ENCODE results near the gene NRAS.

DNA sequence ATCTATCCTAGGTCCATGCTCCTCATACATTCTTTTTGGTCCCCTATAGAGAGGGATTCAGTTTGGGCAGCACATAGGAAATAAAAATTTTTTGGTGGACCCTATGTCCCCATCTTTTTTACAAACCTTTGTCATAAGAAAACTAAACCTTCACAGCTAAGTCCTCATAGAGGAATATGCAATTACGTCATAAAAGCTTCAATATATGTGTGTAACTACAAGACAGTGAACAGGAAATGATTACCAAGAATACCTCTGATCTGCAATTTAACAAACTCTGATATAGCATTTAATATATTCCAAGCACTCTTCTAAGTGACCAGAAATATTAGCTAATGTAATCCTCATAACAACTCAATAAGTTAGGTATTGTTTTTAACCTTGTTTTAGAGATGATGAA lies 40.5 kb downstream of the NRAS start:
- TF ChIP-seq POLR2A (IDR thresholded peaks at IDR 0.05) (no peak), POLR2AphosphoS5 (IDR thresholded peaks at IDR 0.05) (no peak), CTCF (IDR thresholded peaks at IDR 0.05) (no peak), EP300 (IDR thresholded peaks at IDR 0.05) (no peak)
